Measurements from ENCODE around the gene EPHA4.

- no peak for TF ChIP-seq ELK1 (IDR thresholded peaks at IDR 0.05; ENCODE audit: borderline replicate concordance, low read depth, low read length)
- no peak for TF ChIP-seq CTCF (conservative IDR thresholded peaks at IDR 0.05; ENCODE audit: low read depth, low read length)
- no peak for TF ChIP-seq RAD21 (IDR thresholded peaks at IDR 0.05; ENCODE audit: low read length)
- TF ChIP-seq USF2 (IDR thresholded peaks at IDR 0.05; ENCODE audit: low read depth, low read length) = no peak
- no peak for TF ChIP-seq RFX5 (IDR thresholded peaks at IDR 0.05; ENCODE audit: low read depth, low read length)
- TF ChIP-seq POLR2A (IDR thresholded peaks at IDR 0.05; ENCODE audit: low read depth, low read length) = no peak
- no peak for TF ChIP-seq MXI1 (IDR thresholded peaks at IDR 0.05; ENCODE audit: borderline replicate concordance, low read depth, low read length)
- no peak for TF ChIP-seq FOS (IDR thresholded peaks at IDR 0.05; ENCODE audit: low read depth, low read length)
- no peak for TF ChIP-seq CEBPB (IDR thresholded peaks at IDR 0.05; ENCODE audit: low read depth, low read length)
These were observed 201.8 kb downstream of the EPHA4 start for GRCh38 chr2:221370076-221370856.
